Kidney (tissue), 14 donors: ENCODE measurements around the gene CNTN4. TPM values are rescaled to one million over a fixed set of nuclear protein-coding genes. Genes with fewer than 3 reads are reported as not detected.

Experiments used
- DNase-seq, 5 donors: peaks; one replicate each; pipeline ENCODE4 v3.0.0-alpha.2; 2013 to 2020
- FAIRE-seq: peaks from 2 replicates; lab custom pipeline; 2012; peaks lifted over from hg19 to GRCh38; lab: Jason Lieb, UNC
- H3K27ac ChIP-seq, 2 donors: one replicate each; pipeline ENCODE4 v1.7.0; 2013; ENCODE audit warnings: low read depth in 2 of 2, low read length in 2 of 2, inconsistent platforms in 1 of 2
- H3K27me3 ChIP-seq: one replicate; pipeline ENCODE4 v1.7.1; 2013; ENCODE audit warnings: low read length, inconsistent platforms; ENCODE audit not compliant: control insufficient read depth, insufficient read depth
- H3K36me3 ChIP-seq, 3 donors: one replicate each; pipeline versions ENCODE4 v1.7.0 to v1.7.1; 2013; ENCODE audit warnings: low read length in 3 of 3, control low read depth in 1 of 3, inconsistent platforms in 1 of 3; ENCODE audit not compliant: insufficient read depth in 3 of 3, control insufficient read depth in 2 of 3
- H3K4me1 ChIP-seq, 3 donors: one replicate each; pipeline versions ENCODE4 v1.7.0 to v1.7.1; 2013; ENCODE audit warnings: low read length in 3 of 3, inconsistent platforms in 1 of 3, low read depth in 1 of 3; ENCODE audit not compliant: control insufficient read depth in 2 of 3, insufficient read depth in 2 of 3
- H3K4me3 ChIP-seq, 3 donors: one replicate each; pipeline versions ENCODE4 v1.7.0 to v1.8.1; 2013; ENCODE audit warnings: low read length in 3 of 3, control low read depth in 1 of 3, inconsistent platforms in 1 of 3
- H3K9ac ChIP-seq, 3 donors: one replicate each; pipeline versions ENCODE4 v1.7.0 to v1.7.1; 2013; ENCODE audit warnings: low read length in 3 of 3, control low read depth in 1 of 3, inconsistent platforms in 1 of 3
- H3K9me3 ChIP-seq, 3 donors: one replicate each; pipeline versions ENCODE4 v1.7.0 to v1.7.1; 2013; ENCODE audit warnings: low read length in 3 of 3, control low read depth in 1 of 3, inconsistent platforms in 1 of 3; ENCODE audit not compliant: control insufficient read depth in 2 of 3, insufficient read depth in 1 of 3
- CTCF ChIP-seq: IDR thresholded peaks from 3 replicates; pipeline ENCODE4 v1.5.1; 2012; ENCODE audit warnings: mild to moderate bottlenecking, moderate library complexity, borderline replicate concordance; ENCODE audit not compliant: insufficient read depth; ENCODE audit errors: extremely low read depth
- intact Hi-C: fragments of 100-400 bp; cut with DNase I; formaldehyde crosslinking; loops from one replicate; pipeline ENCODE4 v1.11.1; 2022
- polyA plus RNA-seq: library from polyadenylated mRNA; stranded (reverse); fragments of 350-450 nt; fragmentation: Illumina TruSeq; extraction: RNeasy Lipid Tissue Mini Kit (QIAGEN cat#74804); gene quantifications from one replicate; pipeline ENCODE4 v1.2.3, GENCODE V29; 2014; ENCODE audit warnings: low read depth, low replicate concordance; ENCODE audit not compliant: insufficient read depth
- total RNA-seq: library from RNA; stranded (reverse); fragmentation: NEBNext Ultra II Directional; extraction: Animal tissue kit (Norgen Biotek cat#: 25700); gene quantifications from one replicate; pipeline ENCODE4 v1.2.1, GENCODE V29; 2021
- donor health status: control.
- donor health status: control.
- donor health status: control.
- donor health status: control.
- donor health status: control.
- donor health status: DM: yes; HTN: yes; CAD: no.
- donor health status: Normal renal cell carcinoma (clear cell type).

The CNTN4 gene
- total and polyA plus RNA-seq, 2 donors from 2014 or later, result 2.2 to 13.4 TPM

GRCh38 chr3:2706144-2706835, 607.6 kb downstream of the CNTN4 start:
- Histone ChIP-seq H3K27ac (no peak overlapping the region), H3K9ac (no peak overlapping the region), H3K27me3 (no peaks in the 10 kb centered on the region), H3K4me3 (no peak overlapping the region), H3K36me3 (no peaks in the 10 kb centered on the region), H3K4me1 (no peaks in the 10 kb centered on the region), H3K9me3 (no peaks in the 10 kb centered on the region)
- no peak for TF ChIP-seq CTCF
- FAIRE-seq (no peak), DNase-seq (no peak)
- intact Hi-C loops, result no loop called here

GRCh38 chr3:2706836-2707210, 608.2 kb downstream of the CNTN4 start:
- Histone ChIP-seq H3K27ac (no peak overlapping the region), H3K36me3 (no peaks in the 10 kb centered on the region), H3K4me1 (no peaks in the 10 kb centered on the region), H3K9ac (no peak overlapping the region), H3K9me3 (no peaks in the 10 kb centered on the region), H3K4me3 (no peak overlapping the region), H3K27me3 (no peaks in the 10 kb centered on the region)
- no peak for FAIRE-seq
- intact Hi-C loops, result no loop called here
- DNase-seq, result no peak
- TF ChIP-seq CTCF, result no peak

GRCh38 chr3:2711081-2711480, 612.4 kb downstream of the CNTN4 start:
- no peaks in the 10 kb centered on the region for H3K4me1 ChIP-seq
- H3K27ac ChIP-seq, result no peak overlapping the region
- H3K9ac ChIP-seq, result no peak overlapping the region
- H3K27me3 ChIP-seq, result no peaks in the 10 kb centered on the region
- no peak for TF ChIP-seq CTCF
- FAIRE-seq (no peak), DNase-seq (peak in 1 of 5 donors; percentile 20)
- H3K4me3 ChIP-seq, result no peak overlapping the region
- no peaks in the 10 kb centered on the region for H3K36me3 ChIP-seq
- intact Hi-C loops, result no loop called here
- H3K9me3 ChIP-seq, result no peaks in the 10 kb centered on the region

GRCh38 chr3:2713923-2714322, 615.3 kb downstream of the CNTN4 start:
- Histone ChIP-seq H3K4me3 (no peak overlapping the region), H3K36me3 (no peaks in the 10 kb centered on the region), H3K9me3 (no peaks in the 10 kb centered on the region), H3K27ac (no peak overlapping the region), H3K9ac (no peak overlapping the region), H3K27me3 (no peaks in the 10 kb centered on the region), H3K4me1 (no peaks in the 10 kb centered on the region)
- DNase-seq, result no peak
- TF ChIP-seq CTCF, result peak; percentile 16
- intact Hi-C loops, result no loop called here
- no peak for FAIRE-seq
